Trophoblast cell (in vitro differentiated cells and primary cell): ENCODE data around the gene ZFHX3.

Experiments used
- DNase-seq, 2 donors: peaks; one replicate each; pipeline ENCODE4 v3.0.0-alpha.2; 2016
- H2AFZ ChIP-seq: 2 replicates; pipeline ENCODE4 v1.6.1; 2013; ENCODE audit warnings: low read length, moderate library complexity, mild to moderate bottlenecking; ENCODE audit not compliant: insufficient read depth, poor library complexity
- H2AK5ac ChIP-seq: 2 replicates; pipeline ENCODE4 v1.6.1; 2013; ENCODE audit warnings: mild to moderate bottlenecking, low read length
- H2BK120ac ChIP-seq: 2 replicates; pipeline ENCODE4 v1.6.1; 2013; ENCODE audit warnings: low read length, mild to moderate bottlenecking, moderate library complexity; ENCODE audit not compliant: insufficient read depth, poor library complexity
- H2BK12ac ChIP-seq: 2 replicates; pipeline ENCODE4 v1.6.1; 2013; ENCODE audit warnings: mild to moderate bottlenecking, low read length, moderate library complexity
- H2BK5ac ChIP-seq: 2 replicates; pipeline ENCODE4 v1.6.1; 2013; ENCODE audit warnings: low read length, low read depth, moderate library complexity, mild to moderate bottlenecking; ENCODE audit not compliant: poor library complexity
- H3K14ac ChIP-seq: 2 replicates; pipeline ENCODE4 v1.6.1; 2013; ENCODE audit warnings: mild to moderate bottlenecking, low read length
- H3K18ac ChIP-seq: 2 replicates; pipeline ENCODE4 v1.6.1; 2013; ENCODE audit warnings: mild to moderate bottlenecking, low read length
- H3K23ac ChIP-seq: 2 replicates; pipeline ENCODE4 v1.6.1; 2013; ENCODE audit warnings: low read length
- H3K27ac ChIP-seq: 2 replicates; pipeline ENCODE4 v1.5.1; 2013; ENCODE audit warnings: low read depth, mild to moderate bottlenecking, inconsistent platforms, low read length, moderate library complexity
- H3K27me3 ChIP-seq: 2 replicates; pipeline ENCODE4 v1.6.1; 2013; ENCODE audit warnings: inconsistent platforms, mild to moderate bottlenecking, low read length, moderate library complexity; ENCODE audit not compliant: insufficient read depth
- H3K36me3 ChIP-seq, 2 experiments: 1 replicate in 1 of 2; 2 replicates in 1 of 2; pipeline ENCODE4 v1.6.1; 2013; ENCODE audit warnings: low read length in 2 of 2, mild to moderate bottlenecking in 2 of 2, moderate library complexity in 1 of 2; ENCODE audit not compliant: insufficient read depth in 2 of 2, control insufficient read depth in 1 of 2
- H3K4ac ChIP-seq: 2 replicates; pipeline ENCODE4 v1.6.1; 2013; ENCODE audit warnings: low read depth, mild to moderate bottlenecking, low read length, moderate library complexity
- H3K4me1 ChIP-seq, 2 experiments: 1 replicate in 1 of 2; 2 replicates in 1 of 2; pipeline ENCODE4 v1.6.1; 2013; ENCODE audit warnings: low read length in 2 of 2, mild to moderate bottlenecking in 2 of 2, moderate library complexity in 1 of 2; ENCODE audit not compliant: insufficient read depth in 2 of 2, control insufficient read depth in 1 of 2
- H3K4me2 ChIP-seq: 2 replicates; pipeline ENCODE4 v1.6.1; 2013; ENCODE audit warnings: inconsistent platforms, mild to moderate bottlenecking, low read length, moderate library complexity
- H3K4me3 ChIP-seq: 2 replicates; pipeline ENCODE4 v1.5.1; 2013; ENCODE audit warnings: mild to moderate bottlenecking, low read depth, low read length, inconsistent platforms
- H3K79me1 ChIP-seq: one replicate; pipeline ENCODE4 v1.6.1; 2013; ENCODE audit warnings: low read length
- H3K79me2 ChIP-seq: 2 replicates; pipeline ENCODE4 v1.6.1; 2013; ENCODE audit warnings: low read length, mild to moderate bottlenecking; ENCODE audit not compliant: control insufficient read depth, insufficient read depth, poor library complexity
- H3K9ac ChIP-seq: 2 replicates; pipeline ENCODE4 v1.6.1; 2013; ENCODE audit warnings: mild to moderate bottlenecking, low read length
- H3K9me3 ChIP-seq: 2 replicates; pipeline ENCODE4 v1.6.1; 2013; ENCODE audit warnings: low read depth, mild to moderate bottlenecking, control low read depth, inconsistent platforms, low read length; ENCODE audit not compliant: insufficient read depth
- H4K12ac ChIP-seq: 2 replicates; pipeline ENCODE4 v1.6.1; 2013; ENCODE audit warnings: low read depth, mild to moderate bottlenecking, low read length, moderate library complexity
- H4K8ac ChIP-seq: 2 replicates; pipeline ENCODE4 v1.6.1; 2013; ENCODE audit warnings: low read depth, mild to moderate bottlenecking, low read length, moderate library complexity
- H4K91ac ChIP-seq: one replicate; pipeline ENCODE4 v1.6.1; 2013; ENCODE audit warnings: low read depth, mild to moderate bottlenecking, low read length, moderate library complexity
- whole genome bisulfite sequencing: extraction: QIAGEN DNeasy Blood & Tissue Kit; methylation state at CpG from one replicate; pipeline ENCODE4 v1.1.7; 2013; ENCODE audit warnings: missing lambda C conversion rate; ENCODE audit not compliant: insufficient read length, insufficient coverage; ENCODE audit errors: extremely low coverage; 5-methylcytosine and 5-hydroxymethylcytosine counted together

Gene ZFHX3

GRCh38 chr16:72848028-72848400, 199.9 kb downstream of the ZFHX3 start:
- Histone ChIP-seq H3K9me3 (peaks cover 2% of the 10 kb centered on the region), H4K91ac (no peak overlapping the region), H3K18ac (no peak overlapping the region), H3K4me2 (no peak overlapping the region), H3K4me1 (no peaks in the 10 kb centered on the region), H3K27me3 (no peaks in the 10 kb centered on the region), H2BK5ac (no peak overlapping the region), H3K9ac (no peak overlapping the region), H3K4ac (no peak overlapping the region), H3K23ac (no peak overlapping the region), H2AK5ac (no peak overlapping the region), H4K8ac (no peak overlapping the region), H3K36me3 (no peaks in the 10 kb centered on the region), H3K14ac (no peak overlapping the region), H4K12ac (no peak overlapping the region), H2BK12ac (no peak overlapping the region), H3K79me1 (no peaks in the 10 kb centered on the region), H3K4me3 (no peak overlapping the region), H3K79me2 (no peaks in the 10 kb centered on the region), H2AFZ (no peak overlapping the region), H3K27ac (no peak overlapping the region), H2BK120ac (no peak overlapping the region)
- DNase-seq, result no peak
- no CpG with 5 or more reads among the region's 9 CpGs for WGBS

- Histone ChIP-seq H3K18ac (no peak overlapping the region), H3K4ac (no peak overlapping the region), H2AK5ac (no peak overlapping the region), H3K9me3 (peaks cover 2% of the 10 kb centered on the region), H2AFZ (no peak overlapping the region), H3K23ac (no peak overlapping the region), H4K12ac (no peak overlapping the region), H3K36me3 (no peaks in the 10 kb centered on the region), H2BK12ac (no peak overlapping the region), H3K4me1 (no peaks in the 10 kb centered on the region), H3K9ac (no peak overlapping the region), H3K14ac (no peak overlapping the region), H4K8ac (no peak overlapping the region), H3K4me3 (no peak overlapping the region), H2BK120ac (no peak overlapping the region), H3K27me3 (no peaks in the 10 kb centered on the region), H3K27ac (no peak overlapping the region), H4K91ac (no peak overlapping the region), H3K79me1 (no peaks in the 10 kb centered on the region), H2BK5ac (no peak overlapping the region), H3K79me2 (no peaks in the 10 kb centered on the region), H3K4me2 (no peak overlapping the region)
- peak in 1 of 2 donors; percentile 25 for DNase-seq
- WGBS, result no CpG with 5 or more reads among the region's 11 CpGs
These were observed 200.5 kb downstream of the ZFHX3 start for GRCh38 chr16:72847187-72848027.

- Histone ChIP-seq H3K27ac (no peak overlapping the region), H3K23ac (no peak overlapping the region), H3K4ac (no peak overlapping the region), H3K4me3 (no peak overlapping the region), H2BK12ac (no peak overlapping the region), H3K4me1 (no peaks in the 10 kb centered on the region), H2BK5ac (no peak overlapping the region), H3K36me3 (no peaks in the 10 kb centered on the region), H3K79me1 (no peaks in the 10 kb centered on the region), H3K14ac (no peak overlapping the region), H3K9me3 (peaks cover 2% of the 10 kb centered on the region), H3K27me3 (no peaks in the 10 kb centered on the region), H3K9ac (no peak overlapping the region), H3K4me2 (no peak overlapping the region), H2AK5ac (no peak overlapping the region), H2BK120ac (no peak overlapping the region), H3K79me2 (no peaks in the 10 kb centered on the region), H2AFZ (no peak overlapping the region), H4K8ac (no peak overlapping the region), H4K12ac (no peak overlapping the region), H4K91ac (no peak overlapping the region), H3K18ac (no peak overlapping the region)
- WGBS, result no CpG with 5 or more reads among the region's 8 CpGs
- no peak for DNase-seq
These were observed 201.3 kb downstream of the ZFHX3 start for GRCh38 chr16:72846594-72846993.

- DNase-seq, result no peak
- no peaks in the 10 kb centered on the region for H3K36me3 ChIP-seq
- H3K4ac ChIP-seq, result no peak overlapping the region
- H3K4me2 ChIP-seq, result no peak overlapping the region
- no peaks in the 10 kb centered on the region for H3K27me3 ChIP-seq
- H2AK5ac ChIP-seq, result no peak overlapping the region
- H2BK5ac ChIP-seq, result no peak overlapping the region
- no peak overlapping the region for H4K8ac ChIP-seq
- no peak overlapping the region for H2AFZ ChIP-seq
- no peak overlapping the region for H2BK120ac ChIP-seq
- H3K18ac ChIP-seq, result no peak overlapping the region
- no peak overlapping the region for H3K14ac ChIP-seq
- H3K9me3 ChIP-seq, result peaks cover 2% of the 10 kb centered on the region
- H3K27ac ChIP-seq, result no peak overlapping the region
- H4K91ac ChIP-seq, result no peak overlapping the region
- H4K12ac ChIP-seq, result no peak overlapping the region
- H3K4me3 ChIP-seq, result no peak overlapping the region
- no peaks in the 10 kb centered on the region for H3K79me1 ChIP-seq
- no peak overlapping the region for H3K9ac ChIP-seq
- H3K23ac ChIP-seq, result no peak overlapping the region
- no peaks in the 10 kb centered on the region for H3K79me2 ChIP-seq
- H2BK12ac ChIP-seq, result no peak overlapping the region
- H3K4me1 ChIP-seq, result no peaks in the 10 kb centered on the region
- no CpG with 5 or more reads among the region's 16 CpGs for WGBS
These were observed 202.5 kb downstream of the ZFHX3 start for GRCh38 chr16:72845322-72846020.
